ACC112 (cell line): ENCODE data around the gene SMIM41.

Experiments
- H2AFZ ChIP-seq: fragments of 200-600 bp; sonication (generic); one replicate; pipeline ENCODE4 v1.6.0; 2017; ENCODE audit warnings: antibody characterized with exemption, low read length; ENCODE audit not compliant: unreplicated experiment
- H3K27ac ChIP-seq: fragments of 200-600 bp; sonication (generic); 2 replicates; pipeline ENCODE4 v1.5.1; 2014; ENCODE audit warnings: low read depth, mild to moderate bottlenecking, antibody characterized with exemption, low read length, moderate library complexity
- H3K27me3 ChIP-seq: fragments of 200-600 bp; sonication (generic); 2 replicates; pipeline ENCODE4 v1.6.1; 2014; ENCODE audit warnings: mild to moderate bottlenecking, antibody characterized with exemption, low read length, moderate library complexity, mixed read lengths; ENCODE audit not compliant: insufficient read depth
- H3K36me3 ChIP-seq: fragments of 200-600 bp; sonication (generic); 2 replicates; pipeline ENCODE4 v1.6.1; 2016; ENCODE audit warnings: mild to moderate bottlenecking, antibody characterized with exemption, low read length, moderate library complexity, mixed read lengths; ENCODE audit not compliant: insufficient read depth
- H3K4me1 ChIP-seq: fragments of 200-600 bp; sonication (generic); one replicate; pipeline ENCODE4 v1.6.1; 2016; ENCODE audit warnings: low read length, mixed read lengths; ENCODE audit not compliant: insufficient read depth, unreplicated experiment, control insufficient read depth
- H3K4me3 ChIP-seq: fragments of 200-600 bp; sonication (generic); 2 replicates; pipeline ENCODE4 v1.5.1; 2014; ENCODE audit warnings: mild to moderate bottlenecking, low read depth, low read length
- H3K79me2 ChIP-seq: fragments of 200-600 bp; sonication (generic); one replicate; pipeline ENCODE4 v1.6.0; 2016; ENCODE audit warnings: low read length; ENCODE audit not compliant: control insufficient read depth, unreplicated experiment, insufficient read depth

The SMIM41 gene

DNA sequence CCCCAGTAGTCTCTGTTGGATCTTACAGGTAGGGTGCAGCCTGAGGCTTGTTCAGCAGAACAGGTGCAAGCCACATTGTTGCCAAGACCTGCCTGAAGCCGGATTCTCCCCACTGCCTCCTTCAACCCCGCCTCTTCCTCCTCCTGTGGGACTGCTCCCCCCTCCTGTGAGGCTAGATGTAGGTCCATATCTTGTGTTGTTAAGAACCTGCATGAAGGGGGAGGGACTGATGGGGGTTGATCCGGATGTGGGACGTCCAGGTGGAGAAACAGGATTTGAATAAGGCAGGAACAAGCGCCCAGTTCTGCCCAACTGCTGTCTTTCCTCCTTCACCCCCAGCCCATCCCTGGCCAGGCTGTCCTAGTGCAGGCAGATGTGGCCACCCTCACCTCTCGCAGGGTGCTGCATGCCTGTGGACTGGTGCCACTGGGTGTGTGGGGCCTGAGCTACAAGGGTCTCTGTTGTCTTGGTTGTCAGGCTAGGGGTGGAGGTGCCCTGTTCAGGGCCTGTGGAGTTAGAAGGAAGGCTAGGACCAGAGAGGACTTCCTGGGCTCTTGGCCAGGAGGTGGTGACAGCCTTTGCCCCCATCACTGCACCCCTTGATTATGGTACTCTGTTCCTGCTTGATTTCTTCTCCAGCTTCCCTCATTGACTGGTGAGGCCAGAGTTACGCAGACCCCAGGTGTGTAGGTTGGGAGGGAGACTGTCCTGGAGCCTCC lies 26.9 kb upstream of the SMIM41 start:
- peaks cover 11% of the 10 kb centered on the region for H3K4me1 ChIP-seq
- 0 out of 2 replicates have a peak overlapping the region, but pooled peaks have one; percentile 72 for H3K27ac ChIP-seq
- H3K36me3 ChIP-seq = no peaks in the 10 kb centered on the region
- no peaks in the 10 kb centered on the region for H3K27me3 ChIP-seq
- H3K79me2 ChIP-seq = no peaks in the 10 kb centered on the region
- H2AFZ ChIP-seq = no peak overlapping the region
- peak overlapping the region; percentile 77 for H3K4me3 ChIP-seq

DNA sequence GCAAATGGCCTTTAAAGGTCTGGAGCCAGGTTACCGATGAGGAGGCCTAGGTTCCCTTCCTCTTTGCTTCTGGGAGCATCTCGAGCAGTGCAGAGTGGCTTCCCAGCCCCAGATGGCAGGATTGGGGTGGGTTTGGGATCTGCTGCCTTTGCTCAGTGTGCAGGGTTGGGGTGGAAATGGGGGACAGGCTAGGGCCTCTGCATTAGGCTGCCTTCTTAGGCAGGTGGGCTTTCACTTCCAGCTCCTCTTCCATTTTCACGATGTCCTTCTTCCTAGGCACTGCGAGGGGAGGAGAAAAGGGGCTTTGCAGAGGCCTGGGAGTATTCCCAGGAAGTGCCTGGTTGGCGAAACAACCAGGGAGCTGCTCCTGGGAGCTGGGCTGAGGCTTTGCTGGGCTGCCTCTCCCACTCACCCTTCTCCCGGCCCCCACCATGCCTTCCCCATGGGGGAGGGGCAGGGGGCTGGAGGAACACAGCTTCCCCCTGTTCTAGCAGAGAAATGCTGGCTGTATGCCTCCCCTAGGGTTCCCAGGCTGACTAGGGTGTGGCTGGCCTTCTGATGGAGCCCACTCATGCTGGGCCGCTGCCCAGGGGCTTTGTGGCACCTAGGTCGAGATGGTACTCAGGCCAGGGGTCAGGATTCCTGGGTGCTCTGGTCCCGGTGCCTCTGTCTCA lies 25.8 kb upstream of the SMIM41 start:
- Histone ChIP-seq H3K36me3 (no peaks in the 10 kb centered on the region), H2AFZ (no peak overlapping the region), H3K4me3 (no peak overlapping the region), H3K79me2 (no peaks in the 10 kb centered on the region), H3K4me1 (peaks cover 11% of the 10 kb centered on the region), H3K27ac (no peak overlapping the region), H3K27me3 (no peaks in the 10 kb centered on the region)

DNA sequence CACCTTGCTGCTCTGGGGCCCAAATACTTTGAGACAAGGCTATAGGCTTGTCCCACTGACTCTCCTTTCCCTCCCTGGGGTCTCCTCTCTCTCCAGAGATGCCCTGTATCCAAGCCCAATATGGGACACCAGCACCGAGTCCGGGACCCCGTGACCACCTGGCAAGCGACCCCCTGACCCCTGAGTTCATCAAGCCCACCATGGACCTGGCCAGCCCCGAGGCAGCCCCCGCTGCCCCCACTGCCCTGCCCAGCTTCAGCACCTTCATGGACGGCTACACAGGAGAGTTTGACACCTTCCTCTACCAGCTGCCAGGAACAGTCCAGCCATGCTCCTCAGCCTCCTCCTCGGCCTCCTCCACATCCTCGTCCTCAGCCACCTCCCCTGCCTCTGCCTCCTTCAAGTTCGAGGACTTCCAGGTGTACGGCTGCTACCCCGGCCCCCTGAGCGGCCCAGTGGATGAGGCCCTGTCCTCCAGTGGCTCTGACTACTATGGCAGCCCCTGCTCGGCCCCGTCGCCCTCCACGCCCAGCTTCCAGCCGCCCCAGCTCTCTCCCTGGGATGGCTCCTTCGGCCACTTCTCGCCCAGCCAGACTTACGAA lies 25.2 kb upstream of the SMIM41 start:
- Histone ChIP-seq H3K4me1 (peaks cover 11% of the 10 kb centered on the region), H3K79me2 (no peaks in the 10 kb centered on the region), H3K27me3 (no peaks in the 10 kb centered on the region), H3K27ac (no peak overlapping the region), H3K4me3 (no peak overlapping the region), H3K36me3 (no peaks in the 10 kb centered on the region), H2AFZ (no peak overlapping the region)

DNA sequence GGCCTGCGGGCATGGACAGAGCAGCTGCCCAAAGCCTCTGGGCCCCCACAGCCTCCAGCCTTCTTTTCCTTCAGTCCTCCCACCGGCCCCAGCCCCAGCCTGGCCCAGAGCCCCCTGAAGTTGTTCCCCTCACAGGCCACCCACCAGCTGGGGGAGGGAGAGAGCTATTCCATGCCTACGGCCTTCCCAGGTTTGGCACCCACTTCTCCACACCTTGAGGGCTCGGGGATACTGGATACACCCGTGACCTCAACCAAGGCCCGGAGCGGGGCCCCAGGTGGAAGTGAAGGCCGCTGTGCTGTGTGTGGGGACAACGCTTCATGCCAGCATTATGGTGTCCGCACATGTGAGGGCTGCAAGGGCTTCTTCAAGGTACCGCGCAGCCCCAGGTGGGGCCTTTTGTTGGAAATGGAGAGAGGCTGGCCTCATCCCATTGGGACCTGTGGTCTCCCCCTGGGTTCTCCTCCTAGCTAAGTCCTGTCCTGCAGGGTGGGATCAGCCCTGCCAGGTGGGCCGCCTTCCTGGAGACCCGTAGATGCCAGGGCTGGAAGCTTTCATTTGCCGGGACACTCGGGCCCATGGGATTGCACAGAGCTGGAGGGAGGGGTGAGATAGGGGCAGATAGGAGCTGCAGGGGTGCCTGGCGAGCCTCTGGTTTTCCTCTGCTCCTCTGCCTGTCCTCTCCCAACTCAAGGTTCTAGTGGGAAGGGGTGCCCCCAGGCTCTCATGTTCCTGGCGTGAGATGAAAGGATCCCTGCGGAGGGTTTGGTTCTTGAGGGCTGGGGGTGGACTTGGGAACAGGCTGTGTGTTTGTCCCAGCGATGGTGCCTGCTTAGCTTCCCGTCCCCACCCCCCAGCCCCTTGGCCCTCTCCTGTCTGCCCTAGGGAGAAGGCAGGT lies 24.4 kb upstream of the SMIM41 start:
- Histone ChIP-seq H2AFZ (no peak overlapping the region), H3K79me2 (no peaks in the 10 kb centered on the region), H3K4me3 (no peak overlapping the region), H3K36me3 (no peaks in the 10 kb centered on the region), H3K27ac (no peak overlapping the region), H3K4me1 (peaks cover 6% of the 10 kb centered on the region), H3K27me3 (no peaks in the 10 kb centered on the region)

DNA sequence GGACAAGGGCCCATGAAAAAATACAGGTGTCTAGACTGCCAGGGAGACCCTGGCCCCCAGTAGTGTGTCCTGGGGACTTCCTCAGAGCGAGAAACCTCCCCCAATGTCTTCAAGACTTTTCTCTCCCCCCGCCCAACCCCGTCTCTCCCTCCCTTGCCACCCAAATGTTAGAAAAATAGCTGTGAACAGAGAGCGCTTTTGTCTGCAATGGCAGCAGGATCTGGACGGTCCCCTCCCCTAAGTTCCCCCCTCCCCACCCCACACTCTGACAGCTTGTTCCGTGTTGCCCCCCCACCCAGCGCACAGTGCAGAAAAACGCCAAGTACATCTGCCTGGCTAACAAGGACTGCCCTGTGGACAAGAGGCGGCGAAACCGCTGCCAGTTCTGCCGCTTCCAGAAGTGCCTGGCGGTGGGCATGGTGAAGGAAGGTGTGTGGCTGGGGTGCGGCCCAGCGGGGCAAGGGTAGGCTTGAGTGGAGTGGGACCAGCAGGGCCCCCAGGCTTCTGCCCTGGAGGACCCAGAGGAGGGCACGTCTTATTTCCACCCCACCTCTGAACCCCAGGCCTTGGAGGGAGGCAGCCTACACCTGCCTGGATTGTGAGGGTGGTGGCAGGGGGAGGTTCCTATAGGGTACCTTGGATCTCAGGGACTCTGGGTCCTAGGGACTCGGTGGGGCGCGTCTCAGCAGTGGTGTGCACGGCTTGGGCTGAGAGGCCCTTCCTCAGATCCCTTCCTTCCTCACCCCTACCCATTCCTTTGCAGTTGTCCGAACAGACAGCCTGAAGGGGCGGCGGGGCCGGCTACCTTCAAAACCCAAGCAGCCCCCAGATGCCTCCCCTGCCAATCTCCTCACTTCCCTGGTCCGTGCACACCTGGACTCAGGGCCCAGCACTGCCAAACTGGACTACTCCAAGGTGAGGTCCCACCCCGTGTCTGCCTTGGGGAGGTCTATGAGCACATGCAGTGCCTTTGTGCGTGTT lies 23.5 kb upstream of the SMIM41 start:
- no peaks in the 10 kb centered on the region for H3K36me3 ChIP-seq
- H3K79me2 ChIP-seq = no peaks in the 10 kb centered on the region
- H3K27me3 ChIP-seq = no peaks in the 10 kb centered on the region
- H3K4me1 ChIP-seq = no peaks in the 10 kb centered on the region
- no peak overlapping the region for H3K4me3 ChIP-seq
- H2AFZ ChIP-seq = no peak overlapping the region
- no peak overlapping the region for H3K27ac ChIP-seq

DNA sequence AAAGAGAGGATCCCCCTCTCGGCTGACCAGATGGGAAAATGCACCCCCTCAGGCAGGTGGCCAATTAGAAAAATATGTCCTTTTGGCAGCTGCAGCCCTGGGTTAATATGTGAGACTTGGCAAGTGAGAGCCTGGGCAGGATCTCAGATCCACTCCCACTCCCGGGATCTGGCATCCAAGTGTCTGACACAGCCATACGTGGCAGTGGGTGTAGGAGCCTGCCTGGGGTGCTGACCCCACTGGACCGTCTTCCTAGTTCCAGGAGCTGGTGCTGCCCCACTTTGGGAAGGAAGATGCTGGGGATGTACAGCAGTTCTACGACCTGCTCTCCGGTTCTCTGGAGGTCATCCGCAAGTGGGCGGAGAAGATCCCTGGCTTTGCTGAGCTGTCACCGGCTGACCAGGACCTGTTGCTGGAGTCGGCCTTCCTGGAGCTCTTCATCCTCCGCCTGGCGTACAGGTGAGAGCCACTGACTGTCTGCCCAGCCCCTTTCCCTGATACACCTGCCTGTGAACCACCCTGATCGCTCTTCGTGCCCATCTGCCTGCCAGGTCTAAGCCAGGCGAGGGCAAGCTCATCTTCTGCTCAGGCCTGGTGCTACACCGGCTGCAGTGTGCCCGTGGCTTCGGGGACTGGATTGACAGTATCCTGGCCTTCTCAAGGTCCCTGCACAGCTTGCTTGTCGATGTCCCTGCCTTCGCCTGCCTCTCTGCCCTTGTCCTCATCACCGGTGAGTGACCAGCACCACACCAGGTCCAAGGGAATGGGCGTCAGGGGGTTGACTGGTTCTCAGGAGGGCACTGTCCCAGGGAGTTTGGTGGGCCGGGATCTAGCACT lies 22.5 kb upstream of the SMIM41 start:
- no peaks in the 10 kb centered on the region for H3K36me3 ChIP-seq
- H3K4me3 ChIP-seq = no peak overlapping the region
- no peaks in the 10 kb centered on the region for H3K4me1 ChIP-seq

DNA sequence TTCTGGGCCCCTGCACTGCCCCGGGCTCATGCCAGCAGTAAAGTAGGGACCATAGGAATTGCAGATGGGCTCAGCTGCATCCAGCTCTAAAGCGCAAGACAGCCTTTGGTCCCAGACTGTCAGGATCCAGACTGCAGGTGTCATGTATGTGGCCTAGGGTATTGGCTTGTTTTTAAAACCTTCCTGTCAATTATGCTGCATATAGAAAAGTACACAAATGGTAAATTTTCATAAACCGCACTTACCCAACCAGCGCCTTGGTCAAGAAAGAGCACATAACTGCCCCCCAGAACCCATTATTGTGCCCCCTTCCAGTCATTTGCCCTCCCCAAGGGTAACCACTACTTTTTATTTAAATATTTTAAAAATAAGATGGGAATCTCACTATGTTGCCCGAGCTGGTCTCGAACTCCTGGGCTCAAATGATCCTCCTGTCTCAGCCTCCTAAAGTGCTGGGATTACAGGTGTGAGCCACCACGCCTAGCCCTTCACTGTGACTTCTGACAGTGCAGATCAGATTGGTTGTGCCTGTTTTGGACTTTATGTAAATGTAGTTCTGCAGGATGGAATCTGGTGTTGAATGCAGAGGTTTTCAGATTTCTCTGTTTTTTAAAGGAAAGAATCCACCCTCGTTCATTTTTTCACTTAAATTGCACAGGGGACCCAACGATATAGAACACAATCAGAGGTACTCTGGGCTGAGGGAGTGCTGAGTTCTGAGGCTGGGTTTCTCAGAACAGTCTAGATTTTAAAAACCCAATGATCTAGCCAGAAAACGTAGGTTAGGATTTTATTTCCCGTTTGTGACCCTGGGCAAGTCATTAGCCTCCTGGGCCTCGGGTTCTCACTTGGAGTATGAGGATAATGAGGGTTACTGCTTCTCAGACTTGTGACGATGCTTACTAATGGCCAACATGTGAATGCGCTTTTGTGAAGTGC lies 21.6 kb upstream of the SMIM41 start:
- H3K27ac ChIP-seq = no peak overlapping the region
- no peaks in the 10 kb centered on the region for H3K27me3 ChIP-seq
- H3K36me3 ChIP-seq = no peaks in the 10 kb centered on the region
- H3K4me3 ChIP-seq = no peak overlapping the region
- H2AFZ ChIP-seq = no peak overlapping the region
- H3K79me2 ChIP-seq = no peaks in the 10 kb centered on the region
- no peaks in the 10 kb centered on the region for H3K4me1 ChIP-seq

More for the DNA sequence above, 22.5 kb upstream of the SMIM41 start:
- Histone ChIP-seq H3K79me2 (no peaks in the 10 kb centered on the region), H3K27ac (no peak overlapping the region), H2AFZ (no peak overlapping the region), H3K27me3 (no peaks in the 10 kb centered on the region)

DNA sequence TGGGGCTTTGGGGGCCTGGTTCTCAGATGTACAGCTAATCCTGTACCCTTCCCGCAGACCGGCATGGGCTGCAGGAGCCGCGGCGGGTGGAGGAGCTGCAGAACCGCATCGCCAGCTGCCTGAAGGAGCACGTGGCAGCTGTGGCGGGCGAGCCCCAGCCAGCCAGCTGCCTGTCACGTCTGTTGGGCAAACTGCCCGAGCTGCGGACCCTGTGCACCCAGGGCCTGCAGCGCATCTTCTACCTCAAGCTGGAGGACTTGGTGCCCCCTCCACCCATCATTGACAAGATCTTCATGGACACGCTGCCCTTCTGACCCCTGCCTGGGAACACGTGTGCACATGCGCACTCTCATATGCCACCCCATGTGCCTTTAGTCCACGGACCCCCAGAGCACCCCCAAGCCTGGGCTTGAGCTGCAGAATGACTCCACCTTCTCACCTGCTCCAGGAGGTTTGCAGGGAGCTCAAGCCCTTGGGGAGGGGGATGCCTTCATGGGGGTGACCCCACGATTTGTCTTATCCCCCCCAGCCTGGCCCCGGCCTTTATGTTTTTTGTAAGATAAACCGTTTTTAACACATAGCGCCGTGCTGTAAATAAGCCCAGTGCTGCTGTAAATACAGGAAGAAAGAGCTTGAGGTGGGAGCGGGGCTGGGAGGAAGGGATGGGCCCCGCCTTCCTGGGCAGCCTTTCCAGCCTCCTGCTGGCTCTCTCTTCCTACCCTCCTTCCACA lies 20.7 kb upstream of the SMIM41 start:
- H3K27ac ChIP-seq = no peak overlapping the region
- no peak overlapping the region for H2AFZ ChIP-seq
- H3K27me3 ChIP-seq = no peaks in the 10 kb centered on the region
- H3K4me1 ChIP-seq = peaks cover 8% of the 10 kb centered on the region
- H3K4me3 ChIP-seq = no peak overlapping the region
- no peaks in the 10 kb centered on the region for H3K36me3 ChIP-seq
- no peaks in the 10 kb centered on the region for H3K79me2 ChIP-seq
